NCI-H510A (cell line): ENCODE results near the gene GPR37L1.
"Not testable (repeated sequence)": the region's sequence is repeated elsewhere in the genome, so short reads cannot be mapped to it uniquely, and the experiment has no call there.

Experiments
- DNase-seq: peaks from one replicate; lab custom pipeline; 2025; lab: John Stamatoyannopoulos, UW

The GPR37L1 gene

GRCh38 chr1:202171292-202172014 lies 48.7 kb downstream of the GPR37L1 start:
- DNase-seq, result no peak

- no peak for DNase-seq
These were observed 49.3 kb downstream of the GPR37L1 start for GRCh38 chr1:202172015-202172355.

GRCh38 chr1:202173993-202174392 lies 51.3 kb downstream of the GPR37L1 start:
- DNase-seq, result no peak

- no peak for DNase-seq
These were observed 54.5 kb downstream of the GPR37L1 start for GRCh38 chr1:202176949-202177927.

- DNase-seq, result no peak
These were observed 57.4 kb downstream of the GPR37L1 start for GRCh38 chr1:202179828-202180750.

- DNase-seq, result not testable (repeated sequence)
These were observed 58.0 kb downstream of the GPR37L1 start for GRCh38 chr1:202180751-202181139.

- DNase-seq, result no peak
These were observed 58.9 kb downstream of the GPR37L1 start for GRCh38 chr1:202181586-202181985.

- DNase-seq, result no peak
These were observed 59.5 kb downstream of the GPR37L1 start for GRCh38 chr1:202182040-202182877.
